Smooth muscle cell (in vitro differentiated cells): Measurements from ENCODE around the gene ICAM4. TPM values are rescaled to one million over a fixed set of nuclear protein-coding genes. Genes with fewer than 3 reads are reported as not detected.

ENCODE experiments used
- DNase-seq: peaks from one replicate; lab custom pipeline; 2025; ENCODE audit not compliant: unreplicated experiment; lab: John Stamatoyannopoulos, UW
- H2AFZ ChIP-seq: fragments of 200-600 bp; sonication (generic); 2 replicates; pipeline ENCODE4 v1.6.0; 2016; ENCODE audit warnings: antibody characterized with exemption, low read depth, mild to moderate bottlenecking
- H3F3A ChIP-seq: fragments of 200-600 bp; sonication (generic); 2 replicates; pipeline ENCODE4 v1.6.0; 2017; ENCODE audit warnings: antibody characterized with exemption, low read depth
- H3K27ac ChIP-seq: fragments of 200-600 bp; sonication (generic); 2 replicates; pipeline ENCODE4 v1.5.1; 2016; ENCODE audit warnings: low read depth, mild to moderate bottlenecking
- H3K27me3 ChIP-seq: fragments of 200-600 bp; sonication (generic); 2 replicates; pipeline ENCODE4 v1.6.1; 2016; ENCODE audit warnings: low read depth, mild to moderate bottlenecking
- H3K36me3 ChIP-seq: fragments of 200-600 bp; sonication (generic); 2 replicates; pipeline ENCODE4 v1.5.1; 2016; ENCODE audit warnings: low read depth
- H3K4me1 ChIP-seq: fragments of 200-600 bp; sonication (generic); 2 replicates; pipeline ENCODE4 v1.5.1; 2016; ENCODE audit warnings: low read depth
- H3K4me2 ChIP-seq: fragments of 200-600 bp; sonication (generic); 2 replicates; pipeline ENCODE4 v1.6.0; 2016; ENCODE audit warnings: mild to moderate bottlenecking
- H3K4me3 ChIP-seq: fragments of 200-600 bp; sonication (generic); 2 replicates; pipeline ENCODE4 v1.5.1; 2016; ENCODE audit warnings: mild to moderate bottlenecking
- H3K79me2 ChIP-seq: fragments of 200-600 bp; sonication (generic); 2 replicates; pipeline ENCODE4 v1.6.0; 2016; ENCODE audit warnings: low read depth, mild to moderate bottlenecking
- H3K9ac ChIP-seq: fragments of 200-600 bp; sonication (generic); 2 replicates; pipeline ENCODE4 v1.6.0; 2016; ENCODE audit warnings: low read depth
- H3K9me3 ChIP-seq: fragments of 200-600 bp; sonication (generic); replicated peaks from 2 replicates; pipeline ENCODE4 v1.5.1; 2016; ENCODE audit warnings: low read depth
- H4K20me1 ChIP-seq: fragments of 200-600 bp; sonication (generic); 2 replicates; pipeline ENCODE4 v1.6.0; 2016; ENCODE audit warnings: low read depth
- CTCF ChIP-seq: fragments of 200-600 bp; sonication (generic); IDR thresholded peaks from 2 replicates; pipeline ENCODE4 v1.5.1; 2017; ENCODE audit warnings: borderline replicate concordance, mild to moderate bottlenecking, antibody characterized with exemption; ENCODE audit not compliant: insufficient read depth, poor library complexity, severe bottlenecking
- WGBS: methylation state at CpG from one replicate; pipeline ENCODE4 v1.1.7; 2016; ENCODE audit warnings: low lambda C conversion rate; 5-methylcytosine and 5-hydroxymethylcytosine counted together
- polyA plus RNA-seq: library from polyadenylated mRNA; unstranded; fragments of >200 nt; fragmentation: Nextera tagmentation; extraction: Ambion mirVana; gene quantifications from 2 replicates; pipeline ENCODE4 v1.2.1, GENCODE V29; 2016
- total RNA-seq: library from RNA; depleted of rRNA; stranded (reverse); fragments of >200 nt; gene quantifications from 2 replicates; pipeline ENCODE4 v1.2.3, GENCODE V29; 2014

Gene ICAM4
- total and polyA plus RNA-seq, 2 experiments from 2014 or later: 1.9 to 3.4 TPM

GRCh38 chr19:10294368-10294697 is 7.6 kb downstream of the ICAM4 start:
- no peaks in the 10 kb centered on the region for H3K36me3 ChIP-seq
- no peaks in the 10 kb centered on the region for H3K79me2 ChIP-seq
- peak; percentile 12 for TF ChIP-seq CTCF
- no peaks in the 10 kb centered on the region for H3K9me3 ChIP-seq
- no peaks in the 10 kb centered on the region for H4K20me1 ChIP-seq
- H3K27ac ChIP-seq: no peak overlapping the region
- H3K27me3 ChIP-seq: peaks cover 82% of the 10 kb centered on the region
- WGBS: 14% methylated on average over 23 of the region's 25 CpGs
- H3K4me1 ChIP-seq: peaks cover 23% of the 10 kb centered on the region
- H3K4me3 ChIP-seq: no peak overlapping the region
- no peaks in the 10 kb centered on the region for H3F3A ChIP-seq
- DNase-seq: no peak
- H3K9ac ChIP-seq: no peak overlapping the region
- no peak overlapping the region for H2AFZ ChIP-seq
- H3K4me2 ChIP-seq: no peak overlapping the region

- Histone ChIP-seq H3K4me2 (peak overlapping the region; percentile 74), H3K4me3 (peak overlapping the region; percentile 23), H3K4me1 (peaks cover 16% of the 10 kb centered on the region), H3K27me3 (peaks cover 78% of the 10 kb centered on the region), H4K20me1 (no peaks in the 10 kb centered on the region), H2AFZ (no peak overlapping the region), H3K36me3 (no peaks in the 10 kb centered on the region), H3F3A (no peaks in the 10 kb centered on the region), H3K9ac (no peak overlapping the region), H3K27ac (no peak overlapping the region), H3K79me2 (no peaks in the 10 kb centered on the region), H3K9me3 (no peaks in the 10 kb centered on the region)
- 11% methylated on average over 44 of the region's 48 CpGs for WGBS
- DNase-seq: no peak
- TF ChIP-seq CTCF: no peak
Measured at GRCh38 chr19:10295305-10295846, 8.6 kb downstream of the ICAM4 start.

- H2AFZ ChIP-seq: no peak overlapping the region
- WGBS: 7% methylated on average over 38 of the region's 58 CpGs
- H4K20me1 ChIP-seq: no peaks in the 10 kb centered on the region
- peaks cover 15% of the 10 kb centered on the region for H3K4me1 ChIP-seq
- DNase-seq: no peak
- H3K27ac ChIP-seq: no peak overlapping the region
- H3K27me3 ChIP-seq: peaks cover 72% of the 10 kb centered on the region
- no peaks in the 10 kb centered on the region for H3F3A ChIP-seq
- no peaks in the 10 kb centered on the region for H3K9me3 ChIP-seq
- H3K36me3 ChIP-seq: no peaks in the 10 kb centered on the region
- no peak overlapping the region for H3K9ac ChIP-seq
- H3K4me2 ChIP-seq: peak overlapping the region; percentile 74
- peak overlapping the region; percentile 23 for H3K4me3 ChIP-seq
- H3K79me2 ChIP-seq: no peaks in the 10 kb centered on the region
- no peak for TF ChIP-seq CTCF
Measured at GRCh38 chr19:10295847-10296591, 9.3 kb downstream of the ICAM4 start.
